ENCODE results near the gene AAMDC. TPM values are rescaled to one million over a fixed set of nuclear protein-coding genes. Genes with fewer than 3 reads are reported as not detected.
"Not testable (repeated sequence)": the region's sequence is repeated elsewhere in the genome, so short reads cannot be mapped to it uniquely, and the experiment has no call there.

Gene AAMDC
- total RNA-seq, 1 experiment from 2014 or later, result 22.8 TPM

GRCh38 chr11:77908835-77909234 is 87.9 kb downstream of the AAMDC start:
- Mint-ChIP-seq H3K4me3 (no peak overlapping the region), H3K36me3 (0 out of 2 replicates have a peak, but pooled peaks cover 2% of the 10 kb centered on the region), H3K27me3 (ENCODE audit: low read depth) (no peaks in the 10 kb centered on the region), H3K4me1 (peaks cover 5% of the 10 kb centered on the region; the same call in 1 of the 2 replicates), H3K27ac (no peak overlapping the region), H3K9me3 (no peaks in the 10 kb centered on the region)
- TF ChIP-seq NR2C2 (CRISPR knock-in tag; IDR thresholded peaks at IDR 0.05) (no peak), ERG (CRISPR knock-in tag; IDR thresholded peaks at IDR 0.05) (no peak)
- ATAC-seq, result no peak
- POLR2A ChIA-PET, result no interaction called here
- DNase-seq (ENCODE audit: low spot score), result no peak
- CTCF ChIA-PET, result interaction anchor here (0.7 kb wide), 1 partner anchor 177 kb away, joined by 3 read pairs; no protein-coding TSS in a partner anchor

DNA sequence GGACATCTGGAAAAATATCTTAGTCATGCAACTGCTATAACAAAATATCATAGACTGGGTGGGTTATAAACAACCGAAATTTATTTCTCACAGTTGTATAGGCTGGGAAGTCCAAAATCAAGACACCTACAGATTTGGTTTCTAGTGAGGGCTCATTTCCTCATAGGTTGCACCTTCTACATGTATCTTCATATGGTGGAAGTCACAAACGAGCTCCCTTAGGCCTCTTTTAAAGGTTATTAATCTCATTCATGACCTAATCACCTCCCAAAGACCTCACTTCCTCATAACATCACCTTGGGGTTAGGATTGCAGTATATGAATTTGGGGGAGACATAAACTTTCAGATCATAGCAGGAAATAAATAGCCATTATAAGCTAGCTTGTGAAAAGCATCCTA is 88.3 kb downstream of the AAMDC start:
- peaks cover 5% of the 10 kb centered on the region; the same call in 1 of the 2 replicates for H3K4me1 Mint-ChIP-seq
- H3K4me3 Mint-ChIP-seq, result no peak overlapping the region
- no peak overlapping the region for H3K27ac Mint-ChIP-seq
- TF ChIP-seq, protein P1, sequence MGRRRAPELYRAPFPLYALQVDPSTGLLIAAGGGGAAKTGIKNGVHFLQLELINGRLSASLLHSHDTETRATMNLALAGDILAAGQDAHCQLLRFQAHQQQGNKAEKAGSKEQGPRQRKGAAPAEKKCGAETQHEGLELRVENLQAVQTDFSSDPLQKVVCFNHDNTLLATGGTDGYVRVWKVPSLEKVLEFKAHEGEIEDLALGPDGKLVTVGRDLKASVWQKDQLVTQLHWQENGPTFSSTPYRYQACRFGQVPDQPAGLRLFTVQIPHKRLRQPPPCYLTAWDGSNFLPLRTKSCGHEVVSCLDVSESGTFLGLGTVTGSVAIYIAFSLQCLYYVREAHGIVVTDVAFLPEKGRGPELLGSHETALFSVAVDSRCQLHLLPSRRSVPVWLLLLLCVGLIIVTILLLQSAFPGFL (CRISPR knock-in tag; IDR thresholded peaks at IDR 0.05; ENCODE audit: borderline replicate concordance), result no peak
- TF ChIP-seq GRHL2 (CRISPR knock-in tag; IDR thresholded peaks at IDR 0.05; ENCODE audit: insufficient replicate concordance, severe bottlenecking) (no peak), MYBL2 (CRISPR knock-in tag; IDR thresholded peaks at IDR 0.05) (no peak), OVOL2 (CRISPR knock-in tag; IDR thresholded peaks at IDR 0.05; ENCODE audit: borderline replicate concordance) (no peak), PRRX2 (CRISPR knock-in tag; IDR thresholded peaks at IDR 0.05) (no peak), ELF4 (CRISPR knock-in tag; IDR thresholded peaks at IDR 0.05; ENCODE audit: low read depth) (no peak), ZNF423 (CRISPR knock-in tag; IDR thresholded peaks at IDR 0.05) (no peak), ZNF317 (CRISPR knock-in tag; IDR thresholded peaks at IDR 0.05; ENCODE audit: borderline replicate concordance, low read depth) (no peak), PRDM15 (CRISPR knock-in tag; IDR thresholded peaks at IDR 0.05) (no peak), MAX (CRISPR knock-in tag; IDR thresholded peaks at IDR 0.05) (no peak), JUN (CRISPR knock-in tag; IDR thresholded peaks at IDR 0.05) (no peak), NR3C1 (CRISPR knock-in tag; conservative IDR thresholded peaks at IDR 0.05; ENCODE audit: low read depth) (no peak), FOXJ3 (CRISPR knock-in tag; IDR thresholded peaks at IDR 0.05; ENCODE audit: borderline replicate concordance) (no peak)
- TF ChIP-seq, protein P2, sequence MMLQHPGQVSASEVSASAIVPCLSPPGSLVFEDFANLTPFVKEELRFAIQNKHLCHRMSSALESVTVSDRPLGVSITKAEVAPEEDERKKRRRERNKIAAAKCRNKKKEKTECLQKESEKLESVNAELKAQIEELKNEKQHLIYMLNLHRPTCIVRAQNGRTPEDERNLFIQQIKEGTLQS (CRISPR knock-in tag; conservative IDR thresholded peaks at IDR 0.05), result no peak
- TF ChIP-seq, protein P3, sequence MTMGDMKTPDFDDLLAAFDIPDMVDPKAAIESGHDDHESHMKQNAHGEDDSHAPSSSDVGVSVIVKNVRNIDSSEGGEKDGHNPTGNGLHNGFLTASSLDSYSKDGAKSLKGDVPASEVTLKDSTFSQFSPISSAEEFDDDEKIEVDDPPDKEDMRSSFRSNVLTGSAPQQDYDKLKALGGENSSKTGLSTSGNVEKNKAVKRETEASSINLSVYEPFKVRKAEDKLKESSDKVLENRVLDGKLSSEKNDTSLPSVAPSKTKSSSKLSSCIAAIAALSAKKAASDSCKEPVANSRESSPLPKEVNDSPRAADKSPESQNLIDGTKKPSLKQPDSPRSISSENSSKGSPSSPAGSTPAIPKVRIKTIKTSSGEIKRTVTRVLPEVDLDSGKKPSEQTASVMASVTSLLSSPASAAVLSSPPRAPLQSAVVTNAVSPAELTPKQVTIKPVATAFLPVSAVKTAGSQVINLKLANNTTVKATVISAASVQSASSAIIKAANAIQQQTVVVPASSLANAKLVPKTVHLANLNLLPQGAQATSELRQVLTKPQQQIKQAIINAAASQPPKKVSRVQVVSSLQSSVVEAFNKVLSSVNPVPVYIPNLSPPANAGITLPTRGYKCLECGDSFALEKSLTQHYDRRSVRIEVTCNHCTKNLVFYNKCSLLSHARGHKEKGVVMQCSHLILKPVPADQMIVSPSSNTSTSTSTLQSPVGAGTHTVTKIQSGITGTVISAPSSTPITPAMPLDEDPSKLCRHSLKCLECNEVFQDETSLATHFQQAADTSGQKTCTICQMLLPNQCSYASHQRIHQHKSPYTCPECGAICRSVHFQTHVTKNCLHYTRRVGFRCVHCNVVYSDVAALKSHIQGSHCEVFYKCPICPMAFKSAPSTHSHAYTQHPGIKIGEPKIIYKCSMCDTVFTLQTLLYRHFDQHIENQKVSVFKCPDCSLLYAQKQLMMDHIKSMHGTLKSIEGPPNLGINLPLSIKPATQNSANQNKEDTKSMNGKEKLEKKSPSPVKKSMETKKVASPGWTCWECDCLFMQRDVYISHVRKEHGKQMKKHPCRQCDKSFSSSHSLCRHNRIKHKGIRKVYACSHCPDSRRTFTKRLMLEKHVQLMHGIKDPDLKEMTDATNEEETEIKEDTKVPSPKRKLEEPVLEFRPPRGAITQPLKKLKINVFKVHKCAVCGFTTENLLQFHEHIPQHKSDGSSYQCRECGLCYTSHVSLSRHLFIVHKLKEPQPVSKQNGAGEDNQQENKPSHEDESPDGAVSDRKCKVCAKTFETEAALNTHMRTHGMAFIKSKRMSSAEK (CRISPR knock-in tag; IDR thresholded peaks at IDR 0.05; ENCODE audit: borderline replicate concordance), result no peak
- TF ChIP-seq, protein P4, sequence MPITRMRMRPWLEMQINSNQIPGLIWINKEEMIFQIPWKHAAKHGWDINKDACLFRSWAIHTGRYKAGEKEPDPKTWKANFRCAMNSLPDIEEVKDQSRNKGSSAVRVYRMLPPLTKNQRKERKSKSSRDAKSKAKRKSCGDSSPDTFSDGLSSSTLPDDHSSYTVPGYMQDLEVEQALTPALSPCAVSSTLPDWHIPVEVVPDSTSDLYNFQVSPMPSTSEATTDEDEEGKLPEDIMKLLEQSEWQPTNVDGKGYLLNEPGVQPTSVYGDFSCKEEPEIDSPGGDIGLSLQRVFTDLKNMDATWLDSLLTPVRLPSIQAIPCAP (CRISPR knock-in tag; IDR thresholded peaks at IDR 0.05), result no peak
- TF ChIP-seq, protein P5, sequence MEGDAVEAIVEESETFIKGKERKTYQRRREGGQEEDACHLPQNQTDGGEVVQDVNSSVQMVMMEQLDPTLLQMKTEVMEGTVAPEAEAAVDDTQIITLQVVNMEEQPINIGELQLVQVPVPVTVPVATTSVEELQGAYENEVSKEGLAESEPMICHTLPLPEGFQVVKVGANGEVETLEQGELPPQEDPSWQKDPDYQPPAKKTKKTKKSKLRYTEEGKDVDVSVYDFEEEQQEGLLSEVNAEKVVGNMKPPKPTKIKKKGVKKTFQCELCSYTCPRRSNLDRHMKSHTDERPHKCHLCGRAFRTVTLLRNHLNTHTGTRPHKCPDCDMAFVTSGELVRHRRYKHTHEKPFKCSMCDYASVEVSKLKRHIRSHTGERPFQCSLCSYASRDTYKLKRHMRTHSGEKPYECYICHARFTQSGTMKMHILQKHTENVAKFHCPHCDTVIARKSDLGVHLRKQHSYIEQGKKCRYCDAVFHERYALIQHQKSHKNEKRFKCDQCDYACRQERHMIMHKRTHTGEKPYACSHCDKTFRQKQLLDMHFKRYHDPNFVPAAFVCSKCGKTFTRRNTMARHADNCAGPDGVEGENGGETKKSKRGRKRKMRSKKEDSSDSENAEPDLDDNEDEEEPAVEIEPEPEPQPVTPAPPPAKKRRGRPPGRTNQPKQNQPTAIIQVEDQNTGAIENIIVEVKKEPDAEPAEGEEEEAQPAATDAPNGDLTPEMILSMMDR (IDR thresholded peaks at IDR 0.05), result no peak
- H3K9me3 Mint-ChIP-seq, result no peaks in the 10 kb centered on the region
- CTCF ChIA-PET, result no interaction called here
- no peaks in the 10 kb centered on the region for H3K27me3 Mint-ChIP-seq (ENCODE audit: low read depth)
- 0 out of 2 replicates have a peak, but pooled peaks cover 2% of the 10 kb centered on the region for H3K36me3 Mint-ChIP-seq
- POLR2A ChIA-PET, result no interaction called here
- no peak for ATAC-seq
- DNase-seq (ENCODE audit: low spot score), result no peak

GRCh38 chr11:77910828-77911227 is 89.9 kb downstream of the AAMDC start:
- H3K27me3 Mint-ChIP-seq (ENCODE audit: low read depth); ATAC-seq; H3K36me3 Mint-ChIP-seq; CTCF ChIA-PET; H3K4me1 Mint-ChIP-seq; H3K9me3 Mint-ChIP-seq; DNase-seq (ENCODE audit: low spot score); POLR2A ChIA-PET; H3K4me3 Mint-ChIP-seq; H3K27ac Mint-ChIP-seq: not testable (repeated sequence)

Data from WTC11 (cell line).